Activated CD8-positive, alpha-beta memory T cell treated with anti-CD3 and anti-CD28 coated beads, Interleukin-2, amount 50 U/mL, for 48 hours (primary cell): ENCODE measurements around the gene LIN7C.
"Not testable (repeated sequence)": the region's sequence is repeated elsewhere in the genome, so short reads cannot be mapped to it uniquely, and the experiment has no call there.

ENCODE experiments used
- DNase-seq: peaks from one replicate; pipeline ENCODE4 v3.0.0-alpha.2; 2020

The LIN7C gene

GRCh38 chr11:27468995-27469695, 37.4 kb downstream of the LIN7C start:
- DNase-seq = no peak

- DNase-seq = no peak
These were observed 38.2 kb downstream of the LIN7C start for GRCh38 chr11:27468209-27468994.

GRCh38 chr11:27467181-27467913, 39.2 kb downstream of the LIN7C start:
- DNase-seq = no peak

DNA sequence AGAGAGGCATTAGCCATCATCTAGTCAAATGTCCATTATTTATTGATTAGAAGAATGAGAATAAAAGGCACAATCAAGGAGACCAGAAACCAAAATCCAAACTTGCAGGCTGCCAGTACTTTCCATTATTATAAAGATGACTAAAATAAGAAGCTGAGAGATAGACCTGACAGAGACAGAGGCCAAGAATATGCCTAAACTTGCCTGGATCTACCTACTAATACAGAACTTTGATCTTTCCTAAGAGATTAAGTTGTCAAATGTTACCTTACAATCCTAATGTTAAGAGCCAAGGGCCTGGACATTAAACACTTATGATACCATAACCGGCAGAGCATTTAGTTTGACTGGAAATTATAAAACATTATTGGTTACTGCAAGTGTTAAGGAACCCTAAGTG, 40.2 kb downstream of the LIN7C start:
- DNase-seq = no peak

DNA sequence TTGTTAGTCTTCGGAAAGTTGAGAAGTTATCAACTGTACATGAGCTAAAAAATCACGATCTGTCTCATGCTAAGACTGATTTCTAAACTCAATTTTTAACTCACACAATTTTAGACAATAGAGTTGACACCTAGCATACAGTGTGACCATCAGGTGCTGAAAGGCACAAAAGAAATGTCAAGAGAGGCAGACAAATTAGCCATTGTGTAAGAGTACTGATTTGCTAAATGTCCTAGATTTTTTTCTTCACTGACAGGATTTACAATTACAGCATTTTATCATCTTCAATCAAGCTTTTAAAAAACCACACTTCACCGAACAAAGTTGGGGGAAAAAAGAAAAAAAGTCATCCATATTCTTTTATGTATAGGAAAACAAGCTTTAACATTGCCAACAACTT, 40.9 kb downstream of the LIN7C start:
- DNase-seq = no peak

DNA sequence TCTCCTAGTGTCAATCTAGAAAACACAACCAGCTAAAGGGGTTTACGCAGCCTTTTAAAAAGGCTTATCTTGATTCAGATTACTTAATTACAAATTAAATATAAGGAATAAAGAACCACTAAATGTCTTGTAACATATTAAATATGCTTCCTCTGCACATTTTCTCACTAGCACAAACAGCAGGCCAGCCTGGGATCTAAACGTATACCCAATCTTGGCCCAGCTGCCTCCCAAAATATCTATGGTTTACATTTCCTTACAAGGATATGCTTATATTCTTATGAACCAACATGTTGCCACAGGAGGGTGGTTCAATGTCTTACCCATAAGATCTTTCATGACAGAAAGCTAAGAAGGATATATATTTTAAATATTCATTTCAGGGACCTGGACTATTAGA, 41.7 kb downstream of the LIN7C start:
- no peak for DNase-seq

DNA sequence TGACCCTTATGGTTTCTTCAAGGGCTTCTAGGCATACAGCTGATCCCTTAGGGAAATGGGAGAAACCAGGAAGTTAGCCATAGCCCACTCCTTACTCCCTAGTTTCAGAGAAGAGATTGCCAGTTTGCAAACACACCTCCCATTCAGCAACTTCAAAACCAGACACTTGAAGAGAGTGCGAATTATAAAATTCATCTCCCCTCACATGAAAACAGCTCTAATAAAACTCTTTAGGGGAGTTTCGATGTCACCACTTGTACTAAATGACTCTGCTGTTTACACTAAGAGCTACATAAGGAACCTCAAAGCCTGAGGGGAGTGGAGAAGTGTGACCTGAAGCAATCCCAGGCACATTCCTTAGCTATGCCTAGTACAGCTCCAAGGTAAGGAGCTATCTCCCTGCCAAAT, 42.3 kb downstream of the LIN7C start:
- no peak for DNase-seq

GRCh38 chr11:27462543-27462942, 44.0 kb downstream of the LIN7C start:
- DNase-seq = no peak

DNA sequence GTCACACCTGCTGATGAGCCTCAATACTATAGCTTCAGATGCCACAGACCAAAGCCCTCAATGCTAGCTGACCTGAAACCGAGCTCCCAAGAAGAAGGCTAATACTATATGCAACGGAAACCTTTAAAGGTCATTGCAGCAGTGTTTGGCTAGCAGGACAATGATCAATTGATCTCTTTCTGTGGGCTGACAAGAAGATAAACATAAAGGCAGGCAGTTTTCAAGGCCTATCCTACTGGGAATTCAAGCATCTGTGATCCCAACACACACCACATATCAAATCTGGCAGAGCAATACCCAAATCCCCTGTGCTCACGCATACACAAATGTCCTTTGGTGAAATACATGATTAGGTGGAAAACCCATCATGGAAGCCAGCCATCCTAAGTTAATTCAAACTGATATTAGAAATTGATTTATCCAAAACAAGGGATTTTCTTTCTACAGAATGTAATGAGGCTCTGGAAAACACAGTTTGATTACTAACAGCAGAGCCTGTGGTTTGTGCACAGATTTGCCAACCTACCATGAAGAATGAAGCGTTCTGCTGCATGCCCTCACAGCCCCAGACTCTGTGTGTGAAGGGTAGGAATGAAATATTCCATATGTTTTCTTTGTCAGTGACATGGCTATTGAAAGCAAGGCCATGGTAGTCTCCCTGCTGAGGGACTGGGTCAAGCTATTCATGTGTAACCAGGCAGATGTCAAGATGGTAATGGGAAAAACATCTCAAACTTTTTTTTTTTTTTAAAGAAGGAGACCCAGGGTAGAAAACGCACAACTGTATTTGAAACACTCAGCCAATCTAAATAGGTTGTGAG, 46.2 kb downstream of the LIN7C start:
- no peak for DNase-seq

DNA sequence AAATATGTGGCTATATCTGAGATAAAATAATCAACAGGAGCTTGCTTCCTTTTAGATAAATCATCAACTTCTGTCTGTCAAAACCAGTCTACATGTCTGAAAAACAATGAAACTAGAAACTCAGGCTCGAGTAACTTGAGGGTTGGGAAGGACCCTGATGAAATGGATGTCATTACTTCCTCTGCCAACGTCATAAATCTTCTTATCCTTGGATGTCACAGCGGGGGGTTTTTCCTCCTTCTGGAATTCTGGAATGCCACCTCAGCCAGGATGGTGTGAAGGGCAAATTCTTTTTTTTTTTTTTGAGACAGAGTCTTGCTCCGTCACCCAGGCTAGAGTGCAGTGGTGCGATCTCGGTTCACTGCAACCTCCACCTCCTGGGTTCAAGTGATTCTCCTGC, 47.4 kb downstream of the LIN7C start:
- DNase-seq = no peak

DNA sequence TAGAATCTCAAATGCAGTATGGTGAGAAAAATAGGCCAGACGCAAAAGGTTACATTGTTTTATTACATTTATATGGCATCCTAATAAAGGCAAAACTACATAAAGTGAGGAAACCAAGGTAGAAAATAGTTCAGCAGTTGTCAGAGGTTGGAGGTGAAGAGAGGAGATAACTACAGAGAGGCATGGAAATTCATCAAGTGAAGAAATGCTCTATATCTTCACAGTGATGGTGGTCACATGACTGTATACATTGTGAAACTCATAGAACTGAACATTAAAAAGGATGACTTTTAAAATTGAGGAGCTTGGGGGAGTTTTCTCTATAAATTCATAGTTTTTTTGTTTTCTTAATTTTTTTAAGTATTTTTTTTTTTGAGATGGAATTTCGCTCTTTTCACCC, 48.4 kb downstream of the LIN7C start:
- no peak for DNase-seq

GRCh38 chr11:27456795-27457329, 49.7 kb downstream of the LIN7C start:
- no peak for DNase-seq

DNA sequence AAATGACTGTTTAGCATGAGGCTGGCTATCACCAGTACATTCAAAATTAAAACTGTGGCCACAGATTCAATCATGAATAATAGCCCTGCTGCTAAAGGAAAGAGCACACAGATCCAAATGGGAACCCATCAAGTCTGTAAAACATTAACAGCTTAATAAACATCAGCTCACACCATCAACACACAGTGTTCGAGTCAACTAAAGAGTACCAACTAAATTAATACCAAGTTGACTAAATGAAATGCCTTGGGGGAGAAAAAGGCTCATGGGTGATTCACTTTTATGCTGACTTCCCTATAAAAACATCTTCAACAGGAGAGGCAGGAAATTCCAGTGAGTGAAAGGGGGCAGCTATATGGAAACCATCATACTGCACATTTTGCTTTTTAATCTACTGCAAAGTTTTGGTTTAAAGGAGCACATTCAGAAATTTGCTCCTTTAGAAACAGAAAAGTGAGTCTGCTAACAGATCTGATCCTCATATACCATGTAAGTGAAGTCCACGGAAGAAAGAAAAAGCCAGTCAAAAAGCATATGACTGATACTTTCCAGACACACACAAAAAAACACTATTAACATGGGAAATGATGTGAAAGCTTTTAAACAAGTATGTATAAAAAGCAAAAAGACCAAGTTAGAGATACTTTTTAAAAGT, 50.3 kb downstream of the LIN7C start:
- no peak for DNase-seq

GRCh38 chr11:27455667-27456066, 50.9 kb downstream of the LIN7C start:
- DNase-seq = no peak

DNA sequence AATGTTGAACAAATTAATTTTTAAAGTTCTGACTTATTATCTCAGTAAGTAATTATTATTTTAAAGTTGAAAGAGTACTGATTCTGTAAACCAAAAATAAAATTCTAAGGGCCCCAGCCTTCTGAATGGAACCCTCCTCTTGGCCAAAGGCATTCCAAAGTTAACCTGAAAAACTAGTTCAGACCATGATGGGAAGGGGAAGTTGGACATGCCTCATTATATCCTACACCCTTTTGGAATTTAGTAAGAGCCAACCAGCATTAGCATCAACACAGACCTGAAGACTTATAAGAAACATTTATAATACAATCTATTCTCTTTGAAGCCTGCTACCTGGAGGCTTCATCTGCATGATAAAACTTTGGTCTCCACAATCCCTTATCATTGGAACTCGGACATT, 52.9 kb downstream of the LIN7C start:
- DNase-seq = no peak

GRCh38 chr11:27452147-27452546, 54.4 kb downstream of the LIN7C start:
- no peak for DNase-seq

- DNase-seq = no peak
These were observed 55.2 kb downstream of the LIN7C start for GRCh38 chr11:27451244-27451965.

DNA sequence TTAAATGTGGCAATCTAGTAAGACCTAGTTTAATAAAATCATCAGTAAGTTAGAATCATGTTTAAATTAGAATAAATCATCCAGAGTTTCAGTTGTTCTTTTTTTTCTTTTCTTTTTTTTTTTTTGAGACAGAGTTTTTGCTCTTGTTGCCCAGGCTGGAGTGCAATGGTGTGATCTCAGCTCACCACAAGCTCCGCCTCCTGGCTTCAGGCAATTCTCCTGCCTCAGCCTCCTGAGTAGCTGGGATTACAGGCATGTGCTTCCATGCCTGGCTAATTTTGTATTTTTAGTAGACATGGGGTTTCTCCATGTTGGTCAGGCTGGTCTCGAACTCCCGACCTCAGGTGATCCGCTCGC, 58.4 kb downstream of the LIN7C start:
- not testable (repeated sequence) for DNase-seq

GRCh38 chr11:27447288-27448183, 59.0 kb downstream of the LIN7C start:
- no peak for DNase-seq

DNA sequence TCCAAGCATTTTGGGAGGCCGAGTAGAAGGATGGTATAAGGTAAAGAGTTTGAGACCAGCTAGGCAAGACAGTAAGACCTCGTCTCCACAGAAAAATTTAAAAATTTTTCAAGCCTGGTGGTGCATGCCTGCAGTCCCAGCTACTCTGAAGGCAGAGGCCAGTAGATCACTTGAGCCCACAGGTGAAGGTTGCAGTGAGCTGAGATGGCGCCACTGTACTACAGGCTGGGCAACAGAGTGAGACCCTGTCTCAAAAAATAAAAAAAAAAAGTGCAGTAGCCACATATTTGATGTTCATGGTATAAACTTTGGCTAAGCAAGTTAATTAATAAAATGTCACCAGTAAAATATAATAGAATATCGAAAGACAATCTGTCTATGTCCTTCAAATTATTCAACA, 60.9 kb downstream of the LIN7C start:
- DNase-seq = no peak
